Kidney (tissue), 14 donors: ENCODE measurements around the gene PEX12. TPM values are rescaled to one million over a fixed set of nuclear protein-coding genes. Genes with fewer than 3 reads are reported as not detected.
A peak's percentile ranks its signal among the peaks of the same experiment; 100 is the strongest.

Source experiments
- DNase-seq, 5 donors: peaks; one replicate each; pipeline ENCODE4 v3.0.0-alpha.2; 2013 to 2020
- FAIRE-seq: peaks from 2 replicates; lab custom pipeline; 2012; peaks lifted over from hg19 to GRCh38; lab: Jason Lieb, UNC
- H3K27ac ChIP-seq, 2 donors: one replicate each; pipeline ENCODE4 v1.7.0; 2013; ENCODE audit warnings: low read depth in 2 of 2, low read length in 2 of 2, inconsistent platforms in 1 of 2
- H3K27me3 ChIP-seq: one replicate; pipeline ENCODE4 v1.7.1; 2013; ENCODE audit warnings: low read length, inconsistent platforms; ENCODE audit not compliant: control insufficient read depth, insufficient read depth
- H3K36me3 ChIP-seq, 3 donors: one replicate each; pipeline versions ENCODE4 v1.7.0 to v1.7.1; 2013; ENCODE audit warnings: low read length in 3 of 3, control low read depth in 1 of 3, inconsistent platforms in 1 of 3; ENCODE audit not compliant: insufficient read depth in 3 of 3, control insufficient read depth in 2 of 3
- H3K4me1 ChIP-seq, 3 donors: one replicate each; pipeline versions ENCODE4 v1.7.0 to v1.7.1; 2013; ENCODE audit warnings: low read length in 3 of 3, inconsistent platforms in 1 of 3, low read depth in 1 of 3; ENCODE audit not compliant: control insufficient read depth in 2 of 3, insufficient read depth in 2 of 3
- H3K4me3 ChIP-seq, 3 donors: one replicate each; pipeline versions ENCODE4 v1.7.0 to v1.8.1; 2013; ENCODE audit warnings: low read length in 3 of 3, control low read depth in 1 of 3, inconsistent platforms in 1 of 3
- H3K9ac ChIP-seq, 3 donors: one replicate each; pipeline versions ENCODE4 v1.7.0 to v1.7.1; 2013; ENCODE audit warnings: low read length in 3 of 3, control low read depth in 1 of 3, inconsistent platforms in 1 of 3
- H3K9me3 ChIP-seq, 3 donors: one replicate each; pipeline versions ENCODE4 v1.7.0 to v1.7.1; 2013; ENCODE audit warnings: low read length in 3 of 3, control low read depth in 1 of 3, inconsistent platforms in 1 of 3; ENCODE audit not compliant: control insufficient read depth in 2 of 3, insufficient read depth in 1 of 3
- CTCF ChIP-seq: IDR thresholded peaks from 3 replicates; pipeline ENCODE4 v1.5.1; 2012; ENCODE audit warnings: mild to moderate bottlenecking, moderate library complexity, borderline replicate concordance; ENCODE audit not compliant: insufficient read depth; ENCODE audit errors: extremely low read depth
- intact Hi-C: fragments of 100-400 bp; cut with DNase I; formaldehyde crosslinking; loops from one replicate; pipeline ENCODE4 v1.11.1; 2022
- polyA plus RNA-seq: library from polyadenylated mRNA; stranded (reverse); fragments of 350-450 nt; fragmentation: Illumina TruSeq; extraction: RNeasy Lipid Tissue Mini Kit (QIAGEN cat#74804); gene quantifications from one replicate; pipeline ENCODE4 v1.2.3, GENCODE V29; 2014; ENCODE audit warnings: low read depth, low replicate concordance; ENCODE audit not compliant: insufficient read depth
- total RNA-seq: library from RNA; stranded (reverse); fragmentation: NEBNext Ultra II Directional; extraction: Animal tissue kit (Norgen Biotek cat#: 25700); gene quantifications from one replicate; pipeline ENCODE4 v1.2.1, GENCODE V29; 2021
- donor health status: control.
- donor health status: control.
- donor health status: control.
- donor health status: control.
- donor health status: control.
- donor health status: DM: yes; HTN: yes; CAD: no.
- donor health status: Normal renal cell carcinoma (clear cell type).

The PEX12 gene
- total and polyA plus RNA-seq, 2 donors from 2014 or later = 6.5 to 6.6 TPM

GRCh38 chr17:35618628-35619027 is 40.3 kb upstream of the PEX12 start:
- H3K36me3 ChIP-seq = no peaks in the 10 kb centered on the region
- no peak for FAIRE-seq
- no peak overlapping the region for H3K27ac ChIP-seq
- no peaks in the 10 kb centered on the region for H3K9me3 ChIP-seq
- no peak for TF ChIP-seq CTCF
- peaks cover 0 to 16% (median 0%) of the 10 kb centered on the region in 3 donors for H3K4me1 ChIP-seq
- no peak overlapping the region for H3K4me3 ChIP-seq
- H3K9ac ChIP-seq = no peak overlapping the region
- no peak for DNase-seq
- intact Hi-C loops = loop anchor here (10.0 kb wide), 1 partner anchor 126 kb away; no protein-coding TSS in a partner anchor
- H3K27me3 ChIP-seq = no peaks in the 10 kb centered on the region

- no peaks in the 10 kb centered on the region for H3K27me3 ChIP-seq
- peaks cover 0 to 16% (median 0%) of the 10 kb centered on the region in 3 donors for H3K4me1 ChIP-seq
- no peak overlapping the region for H3K4me3 ChIP-seq
- peaks cover 0 to 3% (median 0%) of the 10 kb centered on the region in 3 donors for H3K36me3 ChIP-seq
- no peaks in the 10 kb centered on the region for H3K9me3 ChIP-seq
- TF ChIP-seq CTCF = no peak
- no peak for FAIRE-seq
- intact Hi-C loops = loop anchor here (10.0 kb wide), 1 partner anchor 127 kb away; no protein-coding TSS in a partner anchor
- DNase-seq = peak in 1 of 5 donors; percentile 12
- H3K9ac ChIP-seq = no peak overlapping the region
- H3K27ac ChIP-seq = no peak overlapping the region
These were observed 39.1 kb upstream of the PEX12 start for GRCh38 chr17:35617505-35617904.

- Histone ChIP-seq H3K4me3 (no peak overlapping the region), H3K9ac (no peak overlapping the region), H3K36me3 (peaks cover 0 to 9% (median 0%) of the 10 kb centered on the region in 3 donors), H3K27me3 (no peaks in the 10 kb centered on the region), H3K4me1 (peaks cover 0 to 16% (median 0%) of the 10 kb centered on the region in 3 donors), H3K9me3 (no peaks in the 10 kb centered on the region), H3K27ac (no peak overlapping the region)
- DNase-seq (no peak), FAIRE-seq (no peak)
- intact Hi-C loops = loop anchor here (10.0 kb wide), 1 partner anchor 128 kb away; no protein-coding TSS in a partner anchor
- TF ChIP-seq CTCF = no peak
These were observed 38.2 kb upstream of the PEX12 start for GRCh38 chr17:35616536-35616935.
